WTC11 (cell line): ENCODE measurements around the gene KRT4. TPM values are rescaled to one million over a fixed set of nuclear protein-coding genes. Genes with fewer than 3 reads are reported as not detected.

Experiments
- ATAC-seq: fragments of 200-7000 bp; cut with Tn5 transposase; 2 replicates; pipeline ENCODE4 v1.10.0; 2021; ENCODE audit warnings: mild to moderate bottlenecking, moderate library complexity
- CTCF ChIA-PET: fragments of 300-600 bp; sonication (Branson Sonifier 250); formaldehyde crosslinking; loops from one replicate; lab custom pipeline; 2021; ENCODE audit warnings: antibody characterized with exemption; lab: Charles Lee
- POLR2A ChIA-PET: fragments of 350-600 bp; sonication (Branson Sonifier 250); formaldehyde crosslinking; loops from one replicate; lab custom pipeline; 2021; ENCODE audit warnings: antibody characterized with exemption; lab: Charles Lee
- DNase-seq: peaks from one replicate; pipeline ENCODE4 v3.0.0; 2021; ENCODE audit warnings: low spot score
- H3K27ac Mint-ChIP-seq: 2 replicates; pipeline ENCODE4 v1.8.0; 2021; ENCODE audit warnings: mixed read lengths
- H3K27me3 Mint-ChIP-seq: 2 replicates; pipeline ENCODE4 v1.8.0; 2021; ENCODE audit warnings: low read depth, mild to moderate bottlenecking, moderate library complexity, mixed read lengths
- H3K36me3 Mint-ChIP-seq: 2 replicates; pipeline ENCODE4 v1.8.0; 2021; ENCODE audit warnings: mixed read lengths
- H3K4me1 Mint-ChIP-seq: 2 replicates; pipeline ENCODE4 v1.8.0; 2022; ENCODE audit warnings: mixed read lengths
- H3K4me3 Mint-ChIP-seq: 2 replicates; pipeline ENCODE4 v1.8.0; 2021; ENCODE audit warnings: mild to moderate bottlenecking, moderate library complexity, mixed read lengths
- H3K9me3 Mint-ChIP-seq: 2 replicates; pipeline ENCODE4 v1.8.0; 2021; ENCODE audit warnings: mixed read lengths
- CREM ChIP-seq: sonication (generic); formaldehyde crosslinking; IDR thresholded peaks from 2 replicates; pipeline ENCODE4 v1.8.1; 2022; ENCODE audit warnings: mild to moderate bottlenecking, missing genetic modification reagents, moderate library complexity
- EMX1 ChIP-seq: fragments of 250-450 bp; sonication (Bioruptor Pico); IDR thresholded peaks from 2 replicates; pipeline ENCODE4 v1.8.0; 2021; ENCODE audit warnings: mild to moderate bottlenecking
- NFE2L1 ChIP-seq: sonication (generic); formaldehyde crosslinking; IDR thresholded peaks from 2 replicates; pipeline ENCODE4 v1.8.1; 2023; ENCODE audit warnings: missing genetic modification reagents
- NFYB ChIP-seq: sonication (generic); formaldehyde crosslinking; conservative IDR thresholded peaks from 2 replicates; pipeline ENCODE4 v1.8.0; 2022; ENCODE audit warnings: low read depth, missing genetic modification reagents
- TCF7 ChIP-seq: sonication (generic); formaldehyde crosslinking; IDR thresholded peaks from 2 replicates; pipeline ENCODE4 v1.8.0; 2022; ENCODE audit warnings: mild to moderate bottlenecking, low read depth, missing genetic modification reagents, moderate library complexity
- ZBTB21 ChIP-seq: sonication (generic); formaldehyde crosslinking; IDR thresholded peaks from 2 replicates; pipeline ENCODE4 v1.8.1; 2023; ENCODE audit warnings: mild to moderate bottlenecking, missing genetic modification reagents, borderline replicate concordance
- ZNF138 ChIP-seq: sonication (generic); formaldehyde crosslinking; conservative IDR thresholded peaks from 2 replicates; pipeline ENCODE4 v1.8.1; 2022; ENCODE audit warnings: mild to moderate bottlenecking, moderate library complexity, missing genetic modification reagents
- ZNF396 ChIP-seq: fragments of 250-450 bp; sonication (Bioruptor Pico); IDR thresholded peaks from 2 replicates; pipeline ENCODE4 v1.8.0; 2021; ENCODE audit warnings: mild to moderate bottlenecking, moderate library complexity, borderline replicate concordance
- ZNF423 ChIP-seq: fragments of 250-450 bp; sonication (Bioruptor Pico); IDR thresholded peaks from 2 replicates; pipeline ENCODE4 v2.1.2; 2022; ENCODE audit warnings: mild to moderate bottlenecking, moderate library complexity
- total RNA-seq: library from RNA; stranded (reverse); gene quantifications from 3 replicates; pipeline ENCODE4 v1.2.3, GENCODE V29; 2021
- TF ChIP-seq, protein P1 (sequence below): sonication (generic); formaldehyde crosslinking; IDR thresholded peaks from 2 replicates; pipeline ENCODE4 v1.8.0; 2022; ENCODE audit warnings: missing genetic modification reagents
- TF ChIP-seq, protein P2 (sequence below): sonication (generic); formaldehyde crosslinking; IDR thresholded peaks from 2 replicates; pipeline ENCODE4 v1.8.0; 2022; ENCODE audit warnings: mild to moderate bottlenecking, missing genetic modification reagents
- TF ChIP-seq, protein P3 (sequence below): sonication (generic); formaldehyde crosslinking; IDR thresholded peaks from 2 replicates; pipeline ENCODE4 v1.8.1; 2023; ENCODE audit warnings: mild to moderate bottlenecking, missing genetic modification reagents
- TF ChIP-seq, protein P4 (sequence below): sonication (generic); formaldehyde crosslinking; IDR thresholded peaks from 2 replicates; pipeline ENCODE4 v1.8.1; 2022; ENCODE audit warnings: mild to moderate bottlenecking, missing genetic modification reagents, moderate library complexity, borderline replicate concordance
- TF ChIP-seq, protein P5 (sequence below): fragments of 250-450 bp; sonication (Bioruptor Pico); IDR thresholded peaks from 2 replicates; pipeline ENCODE4 v2.1.2; 2022; ENCODE audit warnings: mild to moderate bottlenecking, moderate library complexity
- TF ChIP-seq, protein P6 (sequence below): sonication (generic); formaldehyde crosslinking; IDR thresholded peaks from 2 replicates; pipeline ENCODE4 v1.8.1; 2023; ENCODE audit warnings: mild to moderate bottlenecking, missing genetic modification reagents, moderate library complexity
- TF ChIP-seq, protein P7 (sequence below): fragments of 250-450 bp; sonication (Bioruptor Pico); IDR thresholded peaks from 2 replicates; pipeline ENCODE4 v1.9.0; 2021; ENCODE audit warnings: mild to moderate bottlenecking, borderline replicate concordance
- TF ChIP-seq, protein P8 (sequence below): sonication (generic); formaldehyde crosslinking; IDR thresholded peaks from 2 replicates; pipeline ENCODE4 v1.8.1; 2023; ENCODE audit warnings: mild to moderate bottlenecking, missing genetic modification reagents, borderline replicate concordance

The KRT4 gene
- total RNA-seq, 1 experiment from 2014 or later: not detected

DNA sequence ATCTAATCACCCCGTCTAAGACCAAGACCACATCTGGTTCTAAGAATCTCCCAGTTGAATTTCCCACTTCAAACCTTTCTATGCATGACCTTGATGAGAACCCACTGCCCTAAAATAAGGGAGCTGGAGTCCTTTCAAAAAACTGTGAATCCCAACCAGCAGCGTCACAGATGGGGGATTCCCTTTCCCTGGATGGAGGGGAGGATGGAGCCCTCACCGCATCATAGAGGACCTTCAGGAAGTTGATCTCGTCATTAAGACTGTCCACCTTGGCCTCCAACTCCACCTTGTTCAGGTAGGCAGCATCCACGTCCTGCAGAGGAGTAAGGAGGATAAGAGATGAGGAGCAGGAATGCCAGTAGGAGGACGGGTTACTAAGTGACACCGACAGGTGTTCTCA lies 4.8 kb downstream of the KRT4 start (continued):
- TF ChIP-seq, protein P1, sequence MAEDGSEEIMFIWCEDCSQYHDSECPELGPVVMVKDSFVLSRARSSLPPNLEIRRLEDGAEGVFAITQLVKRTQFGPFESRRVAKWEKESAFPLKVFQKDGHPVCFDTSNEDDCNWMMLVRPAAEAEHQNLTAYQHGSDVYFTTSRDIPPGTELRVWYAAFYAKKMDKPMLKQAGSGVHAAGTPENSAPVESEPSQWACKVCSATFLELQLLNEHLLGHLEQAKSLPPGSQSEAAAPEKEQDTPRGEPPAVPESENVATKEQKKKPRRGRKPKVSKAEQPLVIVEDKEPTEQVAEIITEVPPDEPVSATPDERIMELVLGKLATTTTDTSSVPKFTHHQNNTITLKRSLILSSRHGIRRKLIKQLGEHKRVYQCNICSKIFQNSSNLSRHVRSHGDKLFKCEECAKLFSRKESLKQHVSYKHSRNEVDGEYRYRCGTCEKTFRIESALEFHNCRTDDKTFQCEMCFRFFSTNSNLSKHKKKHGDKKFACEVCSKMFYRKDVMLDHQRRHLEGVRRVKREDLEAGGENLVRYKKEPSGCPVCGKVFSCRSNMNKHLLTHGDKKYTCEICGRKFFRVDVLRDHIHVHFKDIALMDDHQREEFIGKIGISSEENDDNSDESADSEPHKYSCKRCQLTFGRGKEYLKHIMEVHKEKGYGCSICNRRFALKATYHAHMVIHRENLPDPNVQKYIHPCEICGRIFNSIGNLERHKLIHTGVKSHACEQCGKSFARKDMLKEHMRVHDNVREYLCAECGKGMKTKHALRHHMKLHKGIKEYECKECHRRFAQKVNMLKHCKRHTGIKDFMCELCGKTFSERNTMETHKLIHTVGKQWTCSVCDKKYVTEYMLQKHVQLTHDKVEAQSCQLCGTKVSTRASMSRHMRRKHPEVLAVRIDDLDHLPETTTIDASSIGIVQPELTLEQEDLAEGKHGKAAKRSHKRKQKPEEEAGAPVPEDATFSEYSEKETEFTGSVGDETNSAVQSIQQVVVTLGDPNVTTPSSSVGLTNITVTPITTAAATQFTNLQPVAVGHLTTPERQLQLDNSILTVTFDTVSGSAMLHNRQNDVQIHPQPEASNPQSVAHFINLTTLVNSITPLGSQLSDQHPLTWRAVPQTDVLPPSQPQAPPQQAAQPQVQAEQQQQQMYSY (CRISPR knock-in tag): no peak
- TF ChIP-seq NFE2L1 (CRISPR knock-in tag) (no peak), TCF7 (CRISPR knock-in tag) (no peak)
- TF ChIP-seq, protein P2, sequence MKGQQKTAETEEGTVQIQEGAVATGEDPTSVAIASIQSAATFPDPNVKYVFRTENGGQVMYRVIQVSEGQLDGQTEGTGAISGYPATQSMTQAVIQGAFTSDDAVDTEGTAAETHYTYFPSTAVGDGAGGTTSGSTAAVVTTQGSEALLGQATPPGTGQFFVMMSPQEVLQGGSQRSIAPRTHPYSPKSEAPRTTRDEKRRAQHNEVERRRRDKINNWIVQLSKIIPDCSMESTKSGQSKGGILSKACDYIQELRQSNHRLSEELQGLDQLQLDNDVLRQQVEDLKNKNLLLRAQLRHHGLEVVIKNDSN: no peak
- TF ChIP-seq, protein P3, sequence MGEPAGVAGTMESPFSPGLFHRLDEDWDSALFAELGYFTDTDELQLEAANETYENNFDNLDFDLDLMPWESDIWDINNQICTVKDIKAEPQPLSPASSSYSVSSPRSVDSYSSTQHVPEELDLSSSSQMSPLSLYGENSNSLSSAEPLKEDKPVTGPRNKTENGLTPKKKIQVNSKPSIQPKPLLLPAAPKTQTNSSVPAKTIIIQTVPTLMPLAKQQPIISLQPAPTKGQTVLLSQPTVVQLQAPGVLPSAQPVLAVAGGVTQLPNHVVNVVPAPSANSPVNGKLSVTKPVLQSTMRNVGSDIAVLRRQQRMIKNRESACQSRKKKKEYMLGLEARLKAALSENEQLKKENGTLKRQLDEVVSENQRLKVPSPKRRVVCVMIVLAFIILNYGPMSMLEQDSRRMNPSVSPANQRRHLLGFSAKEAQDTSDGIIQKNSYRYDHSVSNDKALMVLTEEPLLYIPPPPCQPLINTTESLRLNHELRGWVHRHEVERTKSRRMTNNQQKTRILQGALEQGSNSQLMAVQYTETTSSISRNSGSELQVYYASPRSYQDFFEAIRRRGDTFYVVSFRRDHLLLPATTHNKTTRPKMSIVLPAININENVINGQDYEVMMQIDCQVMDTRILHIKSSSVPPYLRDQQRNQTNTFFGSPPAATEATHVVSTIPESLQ: no peak
- TF ChIP-seq, protein P4, sequence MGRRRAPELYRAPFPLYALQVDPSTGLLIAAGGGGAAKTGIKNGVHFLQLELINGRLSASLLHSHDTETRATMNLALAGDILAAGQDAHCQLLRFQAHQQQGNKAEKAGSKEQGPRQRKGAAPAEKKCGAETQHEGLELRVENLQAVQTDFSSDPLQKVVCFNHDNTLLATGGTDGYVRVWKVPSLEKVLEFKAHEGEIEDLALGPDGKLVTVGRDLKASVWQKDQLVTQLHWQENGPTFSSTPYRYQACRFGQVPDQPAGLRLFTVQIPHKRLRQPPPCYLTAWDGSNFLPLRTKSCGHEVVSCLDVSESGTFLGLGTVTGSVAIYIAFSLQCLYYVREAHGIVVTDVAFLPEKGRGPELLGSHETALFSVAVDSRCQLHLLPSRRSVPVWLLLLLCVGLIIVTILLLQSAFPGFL (CRISPR knock-in tag): no peak

DNA sequence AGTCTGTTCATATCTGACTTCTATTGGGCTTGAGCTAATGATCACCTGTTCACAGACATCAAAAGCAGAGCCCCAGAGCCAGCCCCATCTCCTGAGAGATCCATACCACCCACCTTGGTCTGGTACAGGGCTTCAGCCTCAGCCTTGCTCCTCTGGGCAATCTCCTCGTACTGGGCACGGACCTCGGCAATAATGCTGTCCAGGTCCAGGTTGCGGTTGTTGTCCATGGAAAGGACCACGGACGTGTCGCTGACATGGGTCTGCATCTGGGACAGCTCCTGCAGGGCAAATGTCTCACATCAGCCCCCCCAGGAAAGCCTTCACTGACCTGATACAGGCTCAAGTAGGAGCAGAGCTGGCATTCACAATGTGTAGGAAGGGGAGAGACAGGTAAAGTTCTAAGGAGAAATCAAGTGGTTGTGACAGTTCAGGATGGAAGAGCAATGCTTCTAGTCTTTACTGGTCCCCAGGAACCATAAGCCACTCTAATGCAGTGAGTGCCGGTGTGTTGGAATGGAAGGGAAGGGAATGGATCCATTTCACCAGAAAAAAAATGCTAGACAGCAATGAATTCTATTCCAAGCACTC lies 5.2 kb downstream of the KRT4 start:
- H3K27ac Mint-ChIP-seq: no peak overlapping the region
- ATAC-seq: no peak
- TF ChIP-seq, protein P5, sequence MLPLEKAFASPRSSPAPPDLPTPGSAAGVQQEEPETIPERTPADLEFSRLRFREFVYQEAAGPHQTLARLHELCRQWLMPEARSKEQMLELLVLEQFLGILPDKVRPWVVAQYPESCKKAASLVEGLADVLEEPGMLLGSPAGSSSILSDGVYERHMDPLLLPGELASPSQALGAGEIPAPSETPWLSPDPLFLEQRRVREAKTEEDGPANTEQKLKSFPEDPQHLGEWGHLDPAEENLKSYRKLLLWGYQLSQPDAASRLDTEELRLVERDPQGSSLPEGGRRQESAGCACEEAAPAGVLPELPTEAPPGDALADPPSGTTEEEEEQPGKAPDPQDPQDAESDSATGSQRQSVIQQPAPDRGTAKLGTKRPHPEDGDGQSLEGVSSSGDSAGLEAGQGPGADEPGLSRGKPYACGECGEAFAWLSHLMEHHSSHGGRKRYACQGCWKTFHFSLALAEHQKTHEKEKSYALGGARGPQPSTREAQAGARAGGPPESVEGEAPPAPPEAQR (CRISPR knock-in tag): no peak
- TF ChIP-seq, protein P6, sequence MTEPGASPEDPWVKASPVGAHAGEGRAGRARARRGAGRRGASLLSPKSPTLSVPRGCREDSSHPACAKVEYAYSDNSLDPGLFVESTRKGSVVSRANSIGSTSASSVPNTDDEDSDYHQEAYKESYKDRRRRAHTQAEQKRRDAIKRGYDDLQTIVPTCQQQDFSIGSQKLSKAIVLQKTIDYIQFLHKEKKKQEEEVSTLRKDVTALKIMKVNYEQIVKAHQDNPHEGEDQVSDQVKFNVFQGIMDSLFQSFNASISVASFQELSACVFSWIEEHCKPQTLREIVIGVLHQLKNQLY: no peak
- TF ChIP-seq CREM (CRISPR knock-in tag): no peak
- TF ChIP-seq, protein P7, sequence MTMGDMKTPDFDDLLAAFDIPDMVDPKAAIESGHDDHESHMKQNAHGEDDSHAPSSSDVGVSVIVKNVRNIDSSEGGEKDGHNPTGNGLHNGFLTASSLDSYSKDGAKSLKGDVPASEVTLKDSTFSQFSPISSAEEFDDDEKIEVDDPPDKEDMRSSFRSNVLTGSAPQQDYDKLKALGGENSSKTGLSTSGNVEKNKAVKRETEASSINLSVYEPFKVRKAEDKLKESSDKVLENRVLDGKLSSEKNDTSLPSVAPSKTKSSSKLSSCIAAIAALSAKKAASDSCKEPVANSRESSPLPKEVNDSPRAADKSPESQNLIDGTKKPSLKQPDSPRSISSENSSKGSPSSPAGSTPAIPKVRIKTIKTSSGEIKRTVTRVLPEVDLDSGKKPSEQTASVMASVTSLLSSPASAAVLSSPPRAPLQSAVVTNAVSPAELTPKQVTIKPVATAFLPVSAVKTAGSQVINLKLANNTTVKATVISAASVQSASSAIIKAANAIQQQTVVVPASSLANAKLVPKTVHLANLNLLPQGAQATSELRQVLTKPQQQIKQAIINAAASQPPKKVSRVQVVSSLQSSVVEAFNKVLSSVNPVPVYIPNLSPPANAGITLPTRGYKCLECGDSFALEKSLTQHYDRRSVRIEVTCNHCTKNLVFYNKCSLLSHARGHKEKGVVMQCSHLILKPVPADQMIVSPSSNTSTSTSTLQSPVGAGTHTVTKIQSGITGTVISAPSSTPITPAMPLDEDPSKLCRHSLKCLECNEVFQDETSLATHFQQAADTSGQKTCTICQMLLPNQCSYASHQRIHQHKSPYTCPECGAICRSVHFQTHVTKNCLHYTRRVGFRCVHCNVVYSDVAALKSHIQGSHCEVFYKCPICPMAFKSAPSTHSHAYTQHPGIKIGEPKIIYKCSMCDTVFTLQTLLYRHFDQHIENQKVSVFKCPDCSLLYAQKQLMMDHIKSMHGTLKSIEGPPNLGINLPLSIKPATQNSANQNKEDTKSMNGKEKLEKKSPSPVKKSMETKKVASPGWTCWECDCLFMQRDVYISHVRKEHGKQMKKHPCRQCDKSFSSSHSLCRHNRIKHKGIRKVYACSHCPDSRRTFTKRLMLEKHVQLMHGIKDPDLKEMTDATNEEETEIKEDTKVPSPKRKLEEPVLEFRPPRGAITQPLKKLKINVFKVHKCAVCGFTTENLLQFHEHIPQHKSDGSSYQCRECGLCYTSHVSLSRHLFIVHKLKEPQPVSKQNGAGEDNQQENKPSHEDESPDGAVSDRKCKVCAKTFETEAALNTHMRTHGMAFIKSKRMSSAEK (CRISPR knock-in tag): no peak
- no peak for TF ChIP-seq ZBTB21 (CRISPR knock-in tag)
- no peak for TF ChIP-seq ZNF423 (CRISPR knock-in tag)
- TF ChIP-seq, protein P8, sequence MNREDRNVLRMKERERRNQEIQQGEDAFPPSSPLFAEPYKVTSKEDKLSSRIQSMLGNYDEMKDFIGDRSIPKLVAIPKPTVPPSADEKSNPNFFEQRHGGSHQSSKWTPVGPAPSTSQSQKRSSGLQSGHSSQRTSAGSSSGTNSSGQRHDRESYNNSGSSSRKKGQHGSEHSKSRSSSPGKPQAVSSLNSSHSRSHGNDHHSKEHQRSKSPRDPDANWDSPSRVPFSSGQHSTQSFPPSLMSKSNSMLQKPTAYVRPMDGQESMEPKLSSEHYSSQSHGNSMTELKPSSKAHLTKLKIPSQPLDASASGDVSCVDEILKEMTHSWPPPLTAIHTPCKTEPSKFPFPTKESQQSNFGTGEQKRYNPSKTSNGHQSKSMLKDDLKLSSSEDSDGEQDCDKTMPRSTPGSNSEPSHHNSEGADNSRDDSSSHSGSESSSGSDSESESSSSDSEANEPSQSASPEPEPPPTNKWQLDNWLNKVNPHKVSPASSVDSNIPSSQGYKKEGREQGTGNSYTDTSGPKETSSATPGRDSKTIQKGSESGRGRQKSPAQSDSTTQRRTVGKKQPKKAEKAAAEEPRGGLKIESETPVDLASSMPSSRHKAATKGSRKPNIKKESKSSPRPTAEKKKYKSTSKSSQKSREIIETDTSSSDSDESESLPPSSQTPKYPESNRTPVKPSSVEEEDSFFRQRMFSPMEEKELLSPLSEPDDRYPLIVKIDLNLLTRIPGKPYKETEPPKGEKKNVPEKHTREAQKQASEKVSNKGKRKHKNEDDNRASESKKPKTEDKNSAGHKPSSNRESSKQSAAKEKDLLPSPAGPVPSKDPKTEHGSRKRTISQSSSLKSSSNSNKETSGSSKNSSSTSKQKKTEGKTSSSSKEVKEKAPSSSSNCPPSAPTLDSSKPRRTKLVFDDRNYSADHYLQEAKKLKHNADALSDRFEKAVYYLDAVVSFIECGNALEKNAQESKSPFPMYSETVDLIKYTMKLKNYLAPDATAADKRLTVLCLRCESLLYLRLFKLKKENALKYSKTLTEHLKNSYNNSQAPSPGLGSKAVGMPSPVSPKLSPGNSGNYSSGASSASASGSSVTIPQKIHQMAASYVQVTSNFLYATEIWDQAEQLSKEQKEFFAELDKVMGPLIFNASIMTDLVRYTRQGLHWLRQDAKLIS (CRISPR knock-in tag): no peak
- no peak for TF ChIP-seq ZNF396 (CRISPR knock-in tag)
- no peak for TF ChIP-seq NFYB (CRISPR knock-in tag)
- TF ChIP-seq TCF7 (CRISPR knock-in tag): no peak
- no peak for TF ChIP-seq ZNF138 (CRISPR knock-in tag)
- no peak for TF ChIP-seq EMX1

More for the DNA sequence above, 5.2 kb downstream of the KRT4 start:
- H3K9me3 Mint-ChIP-seq: no peaks in the 10 kb centered on the region
- H3K4me3 Mint-ChIP-seq: no peak overlapping the region
- no peaks in the 10 kb centered on the region for H3K36me3 Mint-ChIP-seq
- peaks cover 2% of the 10 kb centered on the region; the same call in 1 of the 2 replicates for H3K27me3 Mint-ChIP-seq
- H3K4me1 Mint-ChIP-seq: peaks cover 22% of the 10 kb centered on the region
- ChIA-PET POLR2A (no interaction called here), CTCF (interaction anchor here (1.9 kb wide), 1 partner anchor 62 kb away, joined by 13 read pairs; no protein-coding TSS in a partner anchor)
- DNase-seq: no peak
